Liver (tissue), 9 donors: Measurements from ENCODE around the gene MYL6B. TPM values are rescaled to one million over a fixed set of nuclear protein-coding genes. Genes with fewer than 3 reads are reported as not detected.

ENCODE experiments used
- DNase-seq: peaks from one replicate; pipeline ENCODE4 v3.0.0-alpha.2; 2017; ENCODE audit warnings: low spot score
- H3K27ac ChIP-seq, 2 donors: one replicate each; pipeline ENCODE4 v1.7.0; 2013; ENCODE audit warnings: inconsistent platforms in 2 of 2, low read length in 2 of 2, control low read depth in 1 of 2, low read depth in 1 of 2, mild to moderate bottlenecking in 1 of 2
- H3K27me3 ChIP-seq, 4 donors: one replicate each; pipeline versions ENCODE4 v1.6.1 to v1.7.0; 2013; ENCODE audit warnings: low read length in 3 of 4, inconsistent platforms in 1 of 4, mild to moderate bottlenecking in 1 of 4, moderate library complexity in 1 of 4; ENCODE audit not compliant: control insufficient read depth in 4 of 4, insufficient read depth in 4 of 4
- H3K36me3 ChIP-seq, 4 donors: one replicate each; pipeline versions ENCODE4 v1.6.1 to v1.7.0; 2013; ENCODE audit warnings: low read length in 3 of 4, mild to moderate bottlenecking in 3 of 4, low read depth in 1 of 4, moderate library complexity in 1 of 4; ENCODE audit not compliant: control insufficient read depth in 4 of 4, insufficient read depth in 3 of 4
- H3K4me1 ChIP-seq, 4 donors: one replicate each; pipeline versions ENCODE4 v1.6.1 to v1.7.0; 2013; ENCODE audit warnings: low read length in 3 of 4, mild to moderate bottlenecking in 3 of 4, moderate library complexity in 1 of 4; ENCODE audit not compliant: control insufficient read depth in 4 of 4, insufficient read depth in 4 of 4
- H3K4me3 ChIP-seq, 3 donors: one replicate each; pipeline versions ENCODE4 v1.6.1 to v1.7.0; 2013; ENCODE audit warnings: low read length in 3 of 3, control low read depth in 1 of 3, low read depth in 1 of 3, mild to moderate bottlenecking in 1 of 3
- H3K9ac ChIP-seq, 2 donors: one replicate each; pipeline ENCODE4 v1.7.0; 2013; ENCODE audit warnings: low read length in 2 of 2, mild to moderate bottlenecking in 2 of 2, moderate library complexity in 2 of 2, control low read depth in 1 of 2, low read depth in 1 of 2
- H3K9me3 ChIP-seq, 4 donors: one replicate each; pipeline versions ENCODE4 v1.6.1 to v1.7.0; 2013; ENCODE audit warnings: low read length in 3 of 4; ENCODE audit not compliant: control insufficient read depth in 4 of 4
- EGR1 ChIP-seq, 2 donors: IDR thresholded peaks; 2 replicates each; pipeline ENCODE4 v1.6.1; 2016 to 2018; ENCODE audit warnings: antibody characterized with exemption in 2 of 2, low read depth in 2 of 2
- FOXA1 ChIP-seq: IDR thresholded peaks from 2 replicates; pipeline ENCODE4 v1.6.1; 2016; ENCODE audit warnings: antibody characterized with exemption
- FOXA2 ChIP-seq: IDR thresholded peaks from 2 replicates; pipeline ENCODE4 v1.6.1; 2016; ENCODE audit warnings: antibody characterized with exemption
- GABPA ChIP-seq, 2 donors: IDR thresholded peaks in 1 of 2; conservative IDR thresholded peaks in 1 of 2; 2 replicates each; pipeline ENCODE4 v1.6.1; 2016; ENCODE audit warnings: antibody characterized with exemption in 2 of 2, mild to moderate bottlenecking in 1 of 2, moderate library complexity in 1 of 2
- HNF4A ChIP-seq, 2 donors: conservative IDR thresholded peaks; 2 replicates each; pipeline ENCODE4 v1.6.1; 2016; ENCODE audit warnings: antibody characterized with exemption in 2 of 2, mild to moderate bottlenecking in 2 of 2
- HNF4G ChIP-seq: IDR thresholded peaks from 2 replicates; pipeline ENCODE4 v1.6.1; 2016; ENCODE audit warnings: antibody characterized with exemption
- JUND ChIP-seq, 2 donors: IDR thresholded peaks; 2 replicates each; pipeline ENCODE4 v1.6.1; 2016; ENCODE audit warnings: antibody characterized with exemption in 2 of 2
- MAX ChIP-seq: IDR thresholded peaks from 2 replicates; pipeline ENCODE4 v1.6.1; 2016; ENCODE audit warnings: antibody characterized with exemption
- NR2F2 ChIP-seq: IDR thresholded peaks from 2 replicates; pipeline ENCODE4 v1.6.1; 2016; ENCODE audit warnings: antibody characterized with exemption
- RAD21 ChIP-seq, 2 donors: IDR thresholded peaks; 2 replicates each; pipeline ENCODE4 v1.6.1; 2016; ENCODE audit warnings: antibody characterized with exemption in 2 of 2, mild to moderate bottlenecking in 2 of 2
- REST ChIP-seq: IDR thresholded peaks from 2 replicates; pipeline ENCODE4 v1.6.1; 2016; ENCODE audit warnings: antibody characterized with exemption, mild to moderate bottlenecking
- SP1 ChIP-seq: IDR thresholded peaks from 2 replicates; pipeline ENCODE4 v1.6.1; 2018; ENCODE audit warnings: antibody characterized with exemption, mild to moderate bottlenecking
- TAF1 ChIP-seq: conservative IDR thresholded peaks from 2 replicates; pipeline ENCODE4 v1.6.1; 2016; ENCODE audit warnings: antibody characterized with exemption, mild to moderate bottlenecking
- YY1 ChIP-seq: IDR thresholded peaks from 2 replicates; pipeline ENCODE4 v1.6.1; 2016; ENCODE audit warnings: antibody characterized with exemption, mild to moderate bottlenecking
- ZBTB33 ChIP-seq: IDR thresholded peaks from 2 replicates; pipeline ENCODE4 v1.6.1; 2016; ENCODE audit warnings: antibody characterized with exemption
- WGBS: extraction: QIAGEN DNeasy Blood & Tissue Kit; methylation state at CpG from one replicate; pipeline ENCODE4 v1.1.7; 2013; 5-methylcytosine and 5-hydroxymethylcytosine counted together
- polyA plus RNA-seq, 2 donors: library from polyadenylated mRNA; stranded (reverse) in 1 of 2; unstranded in 1 of 2; fragments of 200-250 nt in 1 of 2; fragments of >200 nt in 1 of 2; fragmentation: Nextera tagmentation in 1 of 2; extraction: Ambion mirVana in 1 of 2; gene quantifications; one replicate each; pipeline versions ENCODE4 v1.2.1 to v1.2.3, GENCODE V29; 2013 to 2015
- total RNA-seq, 2 donors: library from RNA; depleted of rRNA; stranded (reverse); fragments of >200 nt; gene quantifications; one replicate each; pipeline ENCODE4 v1.2.3, GENCODE V29; 2014
- TF ChIP-seq, protein P1 (sequence below): IDR thresholded peaks from 2 replicates; pipeline ENCODE4 v1.6.1; 2016; ENCODE audit warnings: antibody characterized with exemption
- donor health status: healthy.
- donor health status: healthy.
- donor health status: healthy.
- donor health status: healthy.
- donor health status: healthy.

The MYL6B gene
- total and polyA plus RNA-seq, 4 donors = 3.7 to 14.2 (median 12.6) TPM

- TF ChIP-seq EGR1 (IDR thresholded peaks at IDR 0.05; ENCODE audit: low read depth in 2 of 2) = no peak
- TF ChIP-seq FOXA2 = no peak
- TF ChIP-seq, protein P1, sequence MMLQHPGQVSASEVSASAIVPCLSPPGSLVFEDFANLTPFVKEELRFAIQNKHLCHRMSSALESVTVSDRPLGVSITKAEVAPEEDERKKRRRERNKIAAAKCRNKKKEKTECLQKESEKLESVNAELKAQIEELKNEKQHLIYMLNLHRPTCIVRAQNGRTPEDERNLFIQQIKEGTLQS = no peak
- no peak for TF ChIP-seq HNF4G
- no peak for TF ChIP-seq TAF1
- TF ChIP-seq MAX = no peak
- no peak for TF ChIP-seq GABPA (IDR thresholded peaks at IDR 0.05 in 1 of 2, conservative IDR thresholded peaks at IDR 0.05 in 1 of 2)
- no peak for TF ChIP-seq YY1
- TF ChIP-seq SP1 = no peak
- TF ChIP-seq RAD21 (IDR thresholded peaks at IDR 0.05) = no peak
- TF ChIP-seq FOXA1 = no peak
- TF ChIP-seq ZBTB33 = no peak
- no peak for TF ChIP-seq REST
- WGBS = 93% methylated on average over 3 of the region's 3 CpGs
- no peak overlapping the region for H3K27ac ChIP-seq
- DNase-seq = no peak
- H3K27me3 ChIP-seq = no peaks in the 10 kb centered on the region
- no peak overlapping the region for H3K9ac ChIP-seq
- no peak overlapping the region for H3K4me3 ChIP-seq
- H3K36me3 ChIP-seq = peaks cover 11 to 42% (median 31%) of the 10 kb centered on the region in 4 donors
- no peaks in the 10 kb centered on the region for H3K9me3 ChIP-seq
- peaks cover 0 to 5% (median 0%) of the 10 kb centered on the region in 4 donors for H3K4me1 ChIP-seq
Measured at GRCh38 chr12:56145217-56145616, 7.2 kb upstream of the MYL6B start.

DNA sequence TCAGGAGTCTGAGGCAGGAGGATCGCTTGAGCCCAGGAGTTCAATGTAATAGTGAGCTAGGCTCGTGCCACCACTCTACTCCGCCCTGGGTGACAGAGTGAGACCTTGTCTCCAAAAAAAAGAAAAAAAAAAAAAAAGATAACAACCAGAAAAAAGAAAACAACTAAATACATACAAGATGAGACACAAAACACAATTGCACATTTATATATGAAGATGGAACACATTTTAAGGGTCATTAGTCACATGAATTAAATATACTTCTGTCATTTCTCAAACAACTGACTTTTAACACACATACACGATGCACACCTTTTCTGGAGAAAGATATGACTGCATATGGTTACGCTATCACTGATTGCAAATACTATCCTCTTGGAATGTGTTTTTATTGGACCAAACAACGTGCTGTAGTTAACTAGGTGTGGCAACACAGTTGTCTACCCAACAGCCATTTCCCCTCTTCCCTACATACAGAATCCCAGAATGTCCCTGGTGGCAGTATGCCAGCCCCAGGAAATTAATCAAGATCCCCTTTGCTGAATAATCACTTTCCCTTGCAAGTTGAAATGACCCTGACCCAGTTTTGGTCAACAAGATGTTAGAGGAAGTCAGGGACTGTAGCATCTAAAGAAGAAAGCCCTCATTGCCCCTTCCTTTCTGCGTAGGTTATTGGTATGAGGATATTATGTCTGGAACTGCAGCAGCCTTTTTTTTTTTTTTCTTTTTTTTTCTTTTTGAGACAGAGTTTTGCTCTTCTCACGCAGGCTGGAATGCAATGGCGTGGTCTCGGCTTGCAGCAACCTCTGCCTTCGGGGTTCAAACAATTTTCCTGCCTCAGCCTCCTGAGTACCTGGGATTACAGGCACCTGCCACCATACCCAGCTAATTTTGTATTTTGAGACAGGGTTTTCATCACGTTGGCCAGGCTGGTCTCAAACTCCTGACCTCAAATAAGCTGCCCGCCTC lies 5.6 kb upstream of the MYL6B start:
- Histone ChIP-seq H3K4me1 (peaks cover 0 to 14% (median 5%) of the 10 kb centered on the region in 4 donors), H3K27me3 (no peaks in the 10 kb centered on the region), H3K27ac (no peak overlapping the region), H3K9me3 (no peaks in the 10 kb centered on the region), H3K4me3 (no peak overlapping the region), H3K9ac (no peak overlapping the region), H3K36me3 (peaks cover 11 to 34% (median 25%) of the 10 kb centered on the region in 4 donors)
- TF ChIP-seq, protein P1 = no peak
- TF ChIP-seq MAX (no peak), TAF1 (no peak), HNF4A (conservative IDR thresholded peaks at IDR 0.05) (no peak), GABPA (IDR thresholded peaks at IDR 0.05 in 1 of 2, conservative IDR thresholded peaks at IDR 0.05 in 1 of 2) (no peak), REST (no peak), EGR1 (IDR thresholded peaks at IDR 0.05; ENCODE audit: low read depth in 2 of 2) (no peak), NR2F2 (peak; percentile 40), JUND (IDR thresholded peaks at IDR 0.05) (no peak)
- no peak for DNase-seq
- WGBS = 75% methylated on average over 13 of the region's 13 CpGs
